GM19397 (cell line): ENCODE data around the gene SMC3.

Source experiments
- ATAC-seq: cut with Tn5 transposase; IDR thresholded peaks from one replicate; pipeline ENCODE4 v1.9.1; 2021; ENCODE audit warnings: mild to moderate bottlenecking, moderate library complexity; ENCODE audit not compliant: unreplicated experiment

The SMC3 gene

DNA sequence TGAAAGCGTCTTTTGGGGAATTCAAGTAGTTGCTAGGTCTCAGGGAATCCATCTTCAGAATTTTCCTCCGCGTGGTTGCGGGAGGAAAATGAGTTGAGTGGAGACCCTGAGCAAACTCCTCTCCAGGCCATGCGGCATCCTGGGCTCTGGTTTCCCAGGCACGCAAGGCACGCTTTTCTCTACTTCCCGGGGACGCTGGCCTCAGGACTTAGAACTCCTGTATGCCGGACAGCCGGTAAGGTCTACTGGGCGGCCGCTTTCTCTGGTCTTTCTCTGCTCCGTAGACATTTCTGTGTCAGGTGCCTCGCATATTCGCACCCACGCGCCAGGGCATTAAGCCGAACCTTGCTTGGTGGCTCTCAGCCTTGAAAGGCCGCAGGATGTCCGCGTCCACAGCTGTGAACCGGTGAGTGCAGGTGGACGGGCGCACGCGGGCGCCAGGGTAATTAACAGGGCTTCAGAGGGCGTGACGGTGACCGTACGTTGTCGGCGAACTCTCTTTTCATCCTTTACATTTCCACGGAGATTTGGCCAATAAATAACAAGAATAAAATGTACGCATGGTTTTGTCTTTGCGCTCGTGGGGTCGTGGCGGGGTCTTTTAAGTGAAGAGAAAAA lies 75.6 kb downstream of the SMC3 start:
- ATAC-seq, result no peak

DNA sequence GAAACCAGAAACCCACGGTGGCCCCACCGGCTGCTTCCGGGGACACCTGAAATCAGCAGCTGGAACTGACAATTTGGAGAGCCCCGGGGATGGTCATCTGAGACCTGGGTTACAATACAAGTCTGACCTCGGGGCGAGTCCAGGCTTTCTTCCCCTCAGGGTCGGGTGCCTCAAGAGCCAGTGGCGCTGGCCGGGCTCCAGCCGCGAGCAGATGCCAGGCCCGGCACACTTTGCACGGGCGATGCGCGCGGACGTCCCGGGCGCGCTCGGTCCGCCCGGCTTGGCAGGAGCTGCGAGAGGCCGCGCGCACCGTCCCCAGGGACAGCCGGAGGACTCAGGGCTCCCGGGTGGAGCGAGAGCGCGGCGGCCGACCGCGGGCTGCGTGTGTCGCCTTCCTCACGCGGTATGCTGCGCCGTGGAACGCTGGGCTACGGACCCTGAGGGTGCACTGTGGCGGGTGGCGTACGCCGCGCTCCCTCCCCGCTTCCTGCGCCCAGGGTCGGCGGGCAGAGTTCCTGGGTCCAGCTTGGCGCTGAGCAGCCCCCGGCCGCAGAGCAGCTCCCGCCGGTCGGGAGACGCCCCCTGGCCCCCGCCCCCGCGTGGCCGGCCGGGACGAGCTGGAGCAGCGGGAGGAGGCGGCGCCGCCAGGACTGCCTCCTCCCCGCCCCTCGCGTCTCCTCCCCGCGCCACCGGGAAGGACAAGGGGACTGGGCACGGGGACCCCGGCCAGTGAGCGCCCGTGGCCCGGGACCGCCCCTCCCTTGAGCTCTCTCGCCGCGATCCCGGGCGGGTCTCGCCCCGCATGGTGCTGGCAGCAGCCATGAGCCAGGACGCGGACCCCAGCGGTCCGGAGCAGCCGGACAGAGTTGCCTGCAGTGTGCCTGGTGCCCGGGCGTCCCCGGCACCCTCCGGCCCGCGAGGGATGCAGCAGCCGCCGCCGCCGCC lies 76.4 kb downstream of the SMC3 start, which contains the start of gene RBM20:
Gene RBM20, plus strand, starts transcription at position 684 of the 945 bp plus-strand sequence. Its CDS starts 119 bp downstream, at position 803.
- ATAC-seq, result peak; percentile 39

DNA sequence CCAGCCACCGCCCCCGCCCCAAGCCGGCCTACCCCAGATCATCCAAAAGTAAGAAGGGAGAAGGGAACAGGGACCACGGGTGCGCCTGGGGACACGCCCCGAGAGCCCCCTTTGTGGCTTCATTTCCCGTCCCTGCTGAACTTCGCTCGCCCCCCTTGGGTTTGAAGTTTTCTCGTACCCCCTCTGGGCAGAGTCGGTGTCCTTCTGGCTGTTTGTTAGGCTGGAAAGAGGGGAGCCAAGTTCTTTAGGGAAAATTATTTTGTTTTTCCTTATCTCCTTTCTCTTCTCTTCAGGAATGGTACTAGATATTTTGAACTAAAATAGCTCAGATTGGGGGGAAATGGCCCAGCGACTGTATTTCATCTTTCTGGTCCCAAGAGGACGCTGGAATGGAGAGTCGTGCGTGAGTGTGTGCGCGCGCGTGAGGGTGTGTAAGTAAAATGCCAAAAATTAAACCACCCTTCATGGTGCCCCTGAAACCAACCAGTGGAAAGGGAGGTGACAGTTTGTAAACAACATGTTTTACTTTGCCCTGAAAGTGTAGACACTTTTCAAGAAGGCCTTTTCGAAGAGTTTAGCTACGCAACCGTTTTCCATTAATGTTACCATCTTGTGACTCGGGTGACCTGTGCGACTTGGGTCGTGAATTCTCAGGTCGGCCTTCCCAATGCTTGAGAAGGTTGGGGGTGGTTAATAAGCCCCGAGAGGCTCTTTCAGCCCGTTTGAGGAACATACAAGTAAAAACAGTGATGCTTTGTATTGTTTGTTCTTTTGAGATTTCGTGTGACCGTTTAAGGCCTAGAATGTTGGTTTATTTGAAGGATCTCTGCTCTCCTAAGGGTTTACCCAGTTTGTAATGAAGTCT lies 77.3 kb downstream of the SMC3 start:
- no peak for ATAC-seq

DNA sequence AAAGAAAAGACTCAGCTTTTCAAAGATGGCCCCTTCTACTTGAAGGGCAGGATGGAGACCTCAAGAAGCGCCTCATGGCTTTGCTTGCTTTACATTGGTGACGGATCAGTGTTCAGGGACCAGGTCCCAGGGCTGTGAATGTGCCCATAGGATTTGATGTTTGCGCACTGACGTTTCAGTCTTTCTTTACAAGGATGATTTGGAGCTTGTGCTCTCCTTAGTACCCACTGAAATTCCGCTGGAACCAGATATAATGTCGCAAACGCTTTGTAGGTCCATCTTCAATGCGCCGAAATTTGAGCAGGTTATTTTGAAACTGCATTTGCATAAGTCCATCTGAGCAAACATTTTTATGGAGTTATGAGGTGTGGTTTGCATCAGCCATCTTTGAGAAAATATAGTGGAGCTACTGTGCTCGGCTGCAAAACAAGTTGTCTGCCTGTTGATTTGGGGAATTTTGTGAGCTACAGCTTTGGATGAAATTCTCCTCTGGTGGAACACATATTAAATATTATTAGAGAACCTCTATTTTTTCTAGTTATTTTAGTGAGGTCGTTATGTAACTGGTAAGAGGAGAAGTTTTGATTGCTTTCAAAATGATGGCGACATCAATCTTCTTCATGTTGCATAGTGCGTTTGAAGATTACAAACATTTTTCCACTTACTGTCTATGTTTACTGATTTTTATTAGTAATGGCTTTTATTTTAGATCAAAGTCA lies 79.1 kb downstream of the SMC3 start:
- ATAC-seq, result no peak

DNA sequence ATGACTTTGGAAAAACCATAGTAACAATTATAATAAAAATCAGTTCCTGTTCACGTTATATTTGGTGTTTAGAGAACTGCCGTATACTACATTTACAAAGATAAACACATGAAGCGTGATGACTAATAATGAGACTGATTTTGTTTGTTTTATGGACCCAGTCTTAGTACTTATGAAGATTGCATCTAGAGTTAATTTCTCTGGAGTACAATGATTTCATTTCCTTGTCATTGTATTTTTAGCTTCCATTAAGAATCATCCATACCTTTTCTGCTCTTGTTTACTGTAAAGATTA lies 79.6 kb downstream of the SMC3 start:
- ATAC-seq, result no peak

DNA sequence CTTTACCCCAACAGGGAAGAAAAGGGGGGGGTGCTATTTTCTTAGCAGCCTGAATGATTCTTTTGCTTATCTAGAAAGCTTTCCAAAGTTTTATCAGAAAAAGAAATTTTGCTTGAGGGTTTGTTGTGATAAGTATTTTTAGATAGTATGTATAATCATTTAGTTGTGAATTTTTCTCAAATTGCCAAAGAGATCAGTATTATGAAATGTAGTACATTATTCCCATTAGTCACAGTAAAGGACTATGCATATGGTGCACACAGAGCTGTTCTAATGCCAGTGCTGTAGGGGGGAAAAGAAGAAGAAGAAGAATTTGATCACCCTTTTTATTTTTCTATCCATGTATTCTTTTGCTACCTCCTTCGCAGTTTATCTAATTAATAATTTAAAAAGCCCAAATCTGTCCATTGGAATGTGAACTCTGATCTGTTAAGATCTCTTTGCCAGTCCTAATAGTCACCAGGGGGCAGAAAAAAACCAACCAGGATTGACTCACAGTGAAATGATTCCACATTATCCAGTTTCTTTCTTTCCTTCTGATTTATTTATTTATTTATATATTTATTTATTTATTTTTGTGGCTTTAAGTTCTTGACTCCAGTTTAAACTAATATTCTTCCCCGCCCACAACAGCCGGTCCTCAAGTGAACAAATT lies 81.3 kb downstream of the SMC3 start:
- ATAC-seq, result no peak

DNA sequence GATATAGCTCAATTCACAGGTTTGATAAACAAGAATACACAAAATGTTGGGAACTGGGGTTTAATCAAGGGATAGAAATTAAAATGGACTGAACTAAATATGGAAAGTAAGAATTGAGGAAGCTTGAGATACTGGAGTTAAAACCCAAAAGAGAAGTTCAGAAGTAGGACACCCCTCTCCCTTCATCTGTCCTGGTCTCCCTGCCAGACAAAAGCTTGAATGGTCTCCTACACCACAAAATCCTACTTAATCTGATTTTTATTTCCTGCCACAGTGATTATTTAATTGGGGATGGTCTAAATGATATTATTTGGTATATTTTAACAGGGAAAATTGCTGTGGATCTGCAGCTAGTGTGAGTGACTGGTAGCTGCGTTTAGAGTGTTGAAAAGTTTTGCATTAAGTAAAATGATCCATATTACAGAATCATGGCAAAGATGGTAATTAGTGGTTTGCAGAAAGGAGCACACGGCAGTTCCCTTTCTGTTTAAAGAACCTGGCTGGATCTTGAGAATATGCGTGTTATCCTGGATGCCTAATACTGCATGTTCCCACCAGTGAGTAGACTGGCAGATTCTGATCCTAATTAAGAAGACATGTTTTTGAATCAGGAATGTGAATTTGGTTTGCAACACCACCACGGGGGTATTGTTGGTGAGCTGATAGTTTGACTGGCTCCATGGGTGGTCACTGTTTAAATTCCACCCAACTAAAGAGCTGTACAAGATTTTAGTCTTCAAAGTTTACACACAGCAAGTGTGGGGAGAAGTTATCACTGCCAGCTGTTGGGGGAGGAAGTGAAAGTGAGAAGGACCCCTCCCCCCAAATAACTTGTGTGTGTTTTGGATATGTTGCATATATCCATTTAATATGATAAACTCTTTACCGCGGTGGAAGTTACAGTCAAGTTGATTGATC lies 82.1 kb downstream of the SMC3 start:
- no peak for ATAC-seq

DNA sequence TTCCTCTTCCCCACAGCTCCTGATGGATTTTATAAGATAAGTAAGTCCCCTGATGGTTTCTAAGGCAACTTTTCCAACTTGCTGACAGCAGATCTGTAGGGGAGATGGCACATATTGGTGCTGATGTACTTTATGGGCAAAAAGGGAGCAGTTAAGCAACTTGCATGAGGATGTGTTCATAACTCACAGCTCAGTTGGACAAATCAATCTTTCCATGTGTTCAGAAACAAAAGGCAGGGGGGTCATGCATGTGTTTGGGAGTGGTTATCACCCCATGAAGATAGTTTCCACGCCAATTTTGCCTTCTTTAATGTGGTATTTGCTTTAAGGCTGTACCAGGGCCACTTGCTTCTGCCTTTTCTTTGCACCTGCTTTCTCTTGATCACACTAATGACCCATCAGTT lies 82.8 kb downstream of the SMC3 start:
- ATAC-seq, result no peak

DNA sequence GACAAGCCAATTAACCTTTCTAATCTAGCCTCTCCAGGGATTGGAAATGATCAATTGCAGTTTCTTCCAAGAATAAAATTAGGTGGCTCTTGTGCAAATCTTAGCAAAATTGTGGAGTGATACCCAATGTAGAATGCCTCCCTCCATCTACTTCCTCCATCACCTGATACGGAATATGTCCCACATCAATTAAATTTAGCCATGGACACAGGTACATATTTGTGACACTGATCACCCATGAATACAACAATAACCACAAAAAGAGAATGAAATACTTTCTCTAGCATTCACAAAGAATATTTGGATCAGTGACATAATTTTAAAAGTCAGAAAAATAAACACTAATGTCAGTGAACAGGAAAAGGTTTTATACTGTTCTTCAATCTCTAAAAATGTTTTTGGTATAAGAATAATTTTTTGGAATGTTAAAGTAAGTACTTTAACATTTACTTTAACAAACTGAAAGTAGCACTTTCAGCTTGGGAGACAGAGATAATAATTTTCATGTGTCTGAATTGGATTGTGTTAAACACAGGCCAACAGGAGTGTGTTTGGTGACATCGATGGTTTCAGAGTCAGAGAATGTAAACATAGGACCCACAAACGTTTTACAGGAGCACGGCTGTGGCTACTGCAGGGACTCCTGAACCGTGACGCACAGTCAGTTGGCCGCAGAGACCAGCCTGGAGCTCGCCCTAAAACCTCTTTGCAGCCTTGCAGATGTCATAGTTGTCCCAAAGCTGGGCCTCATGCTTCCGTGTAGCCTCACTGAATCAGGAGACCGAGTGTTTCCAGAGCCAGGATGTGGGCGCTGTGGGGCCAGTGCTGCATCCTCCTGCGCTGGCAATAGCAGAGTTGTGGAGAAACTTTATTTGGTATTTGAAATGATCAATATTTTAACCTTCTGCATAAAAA lies 83.8 kb downstream of the SMC3 start:
- ATAC-seq, result no peak

DNA sequence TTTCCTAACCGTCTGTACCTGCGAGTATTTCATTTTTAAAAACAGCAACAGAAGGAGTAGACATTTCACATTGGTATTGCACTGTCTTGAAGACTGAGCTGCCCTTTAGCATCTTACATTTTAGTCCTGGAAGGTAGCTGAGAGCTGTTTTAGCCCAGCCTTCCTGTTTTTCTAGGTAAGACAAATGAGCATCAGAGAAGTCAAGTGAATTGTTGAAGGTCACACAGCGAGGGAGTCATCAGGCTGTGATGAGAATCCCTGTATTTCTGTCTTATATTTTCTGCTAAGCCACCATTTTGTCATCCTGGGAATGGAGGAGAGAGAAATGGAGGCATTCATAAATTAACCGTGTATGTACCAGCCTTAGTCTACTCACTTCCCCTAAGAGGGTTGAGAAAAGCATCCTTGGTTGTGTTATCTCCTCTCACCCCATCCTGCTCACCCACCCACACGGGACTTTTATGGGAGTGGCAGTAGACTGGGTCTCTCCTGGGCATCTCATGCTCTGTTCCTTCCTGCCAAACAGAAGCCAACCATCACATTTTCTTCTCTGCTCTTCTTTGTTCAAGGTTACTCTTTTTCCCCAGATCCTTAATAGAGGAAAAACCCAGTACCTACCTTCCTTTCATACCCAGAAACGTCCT lies 85.1 kb downstream of the SMC3 start:
- ATAC-seq, result no peak
